A549 (cell line): Measurements from ENCODE around the gene SYNCRIP. TPM values are rescaled to one million over a fixed set of nuclear protein-coding genes. Genes with fewer than 3 reads are reported as not detected.
A peak's percentile ranks its signal among the peaks of the same experiment; 100 is the strongest.

Experiments
- ATAC-seq, 2 experiments: fragments of 200-7000 bp in 1 of 2; fragments of >200 bp in 1 of 2; cut with Nextera tagmentation in 1 of 2; cut with Tn5 transposase in 1 of 2; 3 replicates each; pipeline versions ENCODE4 v1.8.0 to v1.9.1; 2018 to 2020; ENCODE audit warnings: mild to moderate bottlenecking in 1 of 2, moderate library complexity in 1 of 2
- CTCF ChIA-PET: fragments of 300-600 bp; sonication (Branson Sonifier 250); formaldehyde crosslinking; extraction: SDS; loops from one replicate; lab custom pipeline; 2021; ENCODE audit warnings: antibody characterized with exemption, inconsistent platforms; lab: Yijun Ruan, JAX
- POLR2A ChIA-PET: fragments of 350-600 bp; formaldehyde crosslinking; extraction: SDS; loops from one replicate; lab custom pipeline; 2021; ENCODE audit warnings: antibody characterized with exemption, inconsistent platforms; lab: Yijun Ruan, JAX
- DNase-seq, 2 experiments: peaks; one replicate each; pipeline versions ENCODE4 v3.0.0 to v3.0.0-alpha.2; 2011 to 2016; ENCODE audit warnings: low read depth in 1 of 2, low spot score in 1 of 2
- FAIRE-seq: peaks from 2 replicates; lab custom pipeline; 2011; peaks lifted over from hg19 to GRCh38; lab: Jason Lieb, UNC
- H3K27ac ChIP-seq, 2 experiments: fragments of >200 bp; sonication (Bioruptor Twin); formaldehyde crosslinking; 3 replicates each; pipeline ENCODE4 v1.5.1; 2016 to 2017
- H3K4me1 ChIP-seq: fragments of >200 bp; sonication (Bioruptor Twin); formaldehyde crosslinking; 3 replicates; pipeline ENCODE4 v1.6.1; 2016
- H3K4me2 ChIP-seq: fragments of >200 bp; sonication (Bioruptor Twin); formaldehyde crosslinking; 3 replicates; pipeline ENCODE4 v1.6.1; 2016
- H3K4me3 ChIP-seq: fragments of >200 bp; sonication (Bioruptor Twin); formaldehyde crosslinking; 3 replicates; pipeline ENCODE4 v1.5.1; 2016
- H3K9me3 ChIP-seq: fragments of >200 bp; sonication (Bioruptor Twin); formaldehyde crosslinking; 3 replicates; pipeline ENCODE4 v1.6.1; 2016
- BCL3 ChIP-seq: fragments of >200 bp; sonication (Bioruptor Twin); formaldehyde crosslinking; IDR thresholded peaks from 3 replicates; pipeline ENCODE4 v1.6.1; 2016
- CBX8 ChIP-seq: fragments of 200-600 bp; sonication (generic); IDR thresholded peaks from 2 replicates; pipeline ENCODE4 v1.6.1; 2016
- CHD2 ChIP-seq: fragments of 150-350 bp; IDR thresholded peaks from 2 replicates; pipeline ENCODE4 v1.6.1; 2014; ENCODE audit warnings: low read length; ENCODE audit not compliant: partially characterized antibody
- E2F6 ChIP-seq: IDR thresholded peaks from 2 replicates; pipeline ENCODE4 v1.6.1; 2012; ENCODE audit warnings: low read depth, borderline replicate concordance
- FOSL2 ChIP-seq, 2 experiments: fragments of 450-650 bp in 1 of 2; fragments of >200 bp in 1 of 2; sonication (Bioruptor Twin) in 1 of 2; formaldehyde crosslinking; IDR thresholded peaks; 2 replicates each; pipeline versions ENCODE4 v1.5.0 to v1.6.1; 2016 to 2020; ENCODE audit warnings: mild to moderate bottlenecking in 1 of 2, moderate library complexity in 1 of 2
- GATA3 ChIP-seq: IDR thresholded peaks from 2 replicates; pipeline ENCODE4 v1.6.1; 2012; ENCODE audit warnings: borderline replicate concordance
- HDAC2 ChIP-seq: fragments of 200-600 bp; sonication (generic); IDR thresholded peaks from 2 replicates; pipeline ENCODE4 v1.6.1; 2016
- HEYL ChIP-seq: fragments of 250-450 bp; sonication (Bioruptor Pico); IDR thresholded peaks from 2 replicates; pipeline ENCODE4 v1.8.0; 2021; ENCODE audit warnings: mild to moderate bottlenecking, moderate library complexity
- HOXA7 ChIP-seq: fragments of 250-450 bp; sonication (Bioruptor Pico); IDR thresholded peaks from 2 replicates; pipeline ENCODE4 v1.5.0; 2020; ENCODE audit warnings: mild to moderate bottlenecking, moderate library complexity
- HOXB13 ChIP-seq: fragments of 250-450 bp; sonication (Bioruptor Pico); IDR thresholded peaks from 2 replicates; pipeline ENCODE4 v1.5.0; 2020; ENCODE audit warnings: low read depth, mild to moderate bottlenecking, moderate library complexity
- HOXB5 ChIP-seq: fragments of 250-450 bp; sonication (Bioruptor Pico); IDR thresholded peaks from 2 replicates; pipeline ENCODE4 v1.5.0; 2020; ENCODE audit warnings: mild to moderate bottlenecking, moderate library complexity
- JUN ChIP-seq, 2 experiments: fragments of >200 bp; sonication (Bioruptor Twin); formaldehyde crosslinking; IDR thresholded peaks; 2 replicates in 1 of 2; 3 replicates in 1 of 2; pipeline ENCODE4 v1.6.1; 2016 to 2017
- KDM1A ChIP-seq: fragments of 200-600 bp; sonication (generic); IDR thresholded peaks from 2 replicates; pipeline ENCODE4 v1.6.1; 2016; ENCODE audit warnings: low read depth, mild to moderate bottlenecking
- KDM5A ChIP-seq: fragments of 200-600 bp; sonication (generic); IDR thresholded peaks from 2 replicates; pipeline ENCODE4 v1.6.1; 2016; ENCODE audit warnings: antibody characterized with exemption, mild to moderate bottlenecking
- MAFK ChIP-seq: fragments of 450-650 bp; IDR thresholded peaks from 2 replicates; pipeline ENCODE4 v1.6.1; 2014; ENCODE audit not compliant: partially characterized antibody
- MAX ChIP-seq: IDR thresholded peaks from 2 replicates; pipeline ENCODE4 v1.6.1; 2012
- MYC ChIP-seq: IDR thresholded peaks from 2 replicates; pipeline ENCODE4 v1.6.1; 2012; ENCODE audit warnings: mild to moderate bottlenecking, inconsistent platforms, low read length, improper control_type of control experiment, borderline replicate concordance
- NPAS2 ChIP-seq: fragments of 250-450 bp; sonication (Bioruptor Pico); IDR thresholded peaks from 2 replicates; pipeline ENCODE4 v1.8.0; 2022; ENCODE audit warnings: mild to moderate bottlenecking, moderate library complexity, borderline replicate concordance
- NR3C1 ChIP-seq: fragments of >200 bp; sonication (Bioruptor Twin); formaldehyde crosslinking; IDR thresholded peaks from 3 replicates; pipeline ENCODE4 v1.6.1; 2017
- POLR2A ChIP-seq: IDR thresholded peaks from 2 replicates; pipeline ENCODE4 v1.6.1; 2012; ENCODE audit warnings: mild to moderate bottlenecking, low read length
- REST ChIP-seq: fragments of 200-600 bp; sonication (generic); IDR thresholded peaks from 2 replicates; pipeline ENCODE4 v1.6.1; 2016; ENCODE audit warnings: antibody characterized with exemption, mild to moderate bottlenecking, moderate library complexity
- RFX5 ChIP-seq: fragments of 450-650 bp; IDR thresholded peaks from 2 replicates; pipeline ENCODE4 v1.7.1; 2014; ENCODE audit warnings: antibody characterized with exemption, mild to moderate bottlenecking, moderate library complexity
- SMC3 ChIP-seq: fragments of >200 bp; sonication (Bioruptor Twin); formaldehyde crosslinking; IDR thresholded peaks from 3 replicates; pipeline ENCODE4 v1.6.1; 2018; ENCODE audit warnings: inconsistent platforms
- SREBF2 ChIP-seq: fragments of 450-650 bp; IDR thresholded peaks from 2 replicates; pipeline ENCODE4 v1.6.1; 2014; ENCODE audit warnings: mild to moderate bottlenecking, moderate library complexity
- TFCP2L1 ChIP-seq: fragments of 250-450 bp; sonication (Bioruptor Pico); IDR thresholded peaks from 2 replicates; pipeline ENCODE4 v1.5.0; 2021; ENCODE audit warnings: mild to moderate bottlenecking
- TP53 ChIP-seq: fragments of 250-450 bp; sonication (Bioruptor Pico); IDR thresholded peaks from 2 replicates; pipeline ENCODE4 v1.5.0; 2021; ENCODE audit warnings: mild to moderate bottlenecking, moderate library complexity
- ZFP36 ChIP-seq: fragments of 450-650 bp; IDR thresholded peaks from 2 replicates; pipeline ENCODE4 v1.6.1; 2014; ENCODE audit warnings: borderline replicate concordance; ENCODE audit not compliant: partially characterized antibody
- ZSCAN20 ChIP-seq: fragments of 250-450 bp; sonication (Bioruptor Pico); IDR thresholded peaks from 2 replicates; pipeline ENCODE4 v1.8.0; 2022; ENCODE audit warnings: mild to moderate bottlenecking, moderate library complexity
- WGBS: methylation state at CpG from one replicate; pipeline ENCODE4 v1.1.6; 2017; ENCODE audit errors: missing lambda C conversion rate; 5-methylcytosine and 5-hydroxymethylcytosine counted together
- polyA plus RNA-seq, 4 experiments: library from polyadenylated mRNA; depleted of rRNA in 3 of 4; stranded (reverse); fragments of >200 nt; fragmentation: RNase III in 1 of 4; extraction: RNeasy Plus Mini Kit Qiagen cat#74134 plus additional on column Dnase treatment in 1 of 4; gene quantifications; 2 replicates in 3 of 4; 3 replicates in 1 of 4; pipeline ENCODE4 v1.2.3, GENCODE V29; 2011 to 2017

SYNCRIP gene
- polyA plus RNA-seq, 2 of the 4 experiments (the other 2 are of a cell fraction): 47.5 to 102 TPM

- ATAC-seq: no peak
- no peak for FAIRE-seq
- WGBS: 82% methylated on average over 1 of the region's 1 CpG
These were observed 7.9 kb upstream of the SYNCRIP start for GRCh38 chr6:85650606-85651005.

GRCh38 chr6:85644279-85644762 is 1.6 kb upstream of the SYNCRIP start:
- ATAC-seq (no peak), FAIRE-seq (no peak), DNase-seq (peak in 1 of 2 experiments; percentile 9)
- ChIA-PET POLR2A (interaction anchor here (0.7 to 9.5 kb wide), 10 partner anchors 9 to 51 kb away, joined by 3 to 378 read pairs (median 10); partner anchors contain the start of gene SNX14), CTCF (no interaction called here)
- peak overlapping the region; percentile 99 to 100 for H3K27ac ChIP-seq
- H3K4me1 ChIP-seq: peaks cover 16% of the 10 kb centered on the region; the same call in 2 of the 3 replicates
- no peak for TF ChIP-seq GATA3
- no peak for TF ChIP-seq SREBF2
- no peak for TF ChIP-seq KDM5A
- no peak for TF ChIP-seq REST
- no peak for TF ChIP-seq HOXB5 (CRISPR knock-in tag)
- no peak for TF ChIP-seq E2F6
- TF ChIP-seq POLR2A: no peak
- no peak for TF ChIP-seq ZSCAN20 (CRISPR knock-in tag)
- TF ChIP-seq KDM1A: no peak
- TF ChIP-seq MYC: no peak
- TF ChIP-seq MAFK: no peak
- no peak for TF ChIP-seq CBX8
- no peak for TF ChIP-seq FOSL2 (IDR thresholded peaks at IDR 0.05)
- no peak for TF ChIP-seq FOSL2 (CRISPR knock-in tag; IDR thresholded peaks at IDR 0.05)
- no peak for TF ChIP-seq HOXB13 (CRISPR knock-in tag)
- no peak for TF ChIP-seq RFX5
- H3K4me3 ChIP-seq: peak overlapping the region; percentile 65
- WGBS: 3% methylated on average over 5 of the region's 5 CpGs
- H3K9me3 ChIP-seq: no peaks in the 10 kb centered on the region
- peak overlapping the region; percentile 79 for H3K4me2 ChIP-seq

More at GRCh38 chr6:85650606-85651005, 7.9 kb upstream of the SYNCRIP start:
- ChIA-PET POLR2A (no interaction called here), CTCF (no interaction called here)
- no peak overlapping the region for H3K4me2 ChIP-seq
- no peak overlapping the region for H3K4me3 ChIP-seq
- TF ChIP-seq HOXA7 (CRISPR knock-in tag) (no peak), ZFP36 (no peak), NR3C1 (no peak), CHD2 (no peak)
- DNase-seq: no peak
- H3K9me3 ChIP-seq: no peaks in the 10 kb centered on the region
- H3K4me1 ChIP-seq: no peaks in the 10 kb centered on the region
- no peak overlapping the region for H3K27ac ChIP-seq

GRCh38 chr6:85643537-85644278 is 1.0 kb upstream of the SYNCRIP start:
- DNase-seq: peak; percentile 57 to 88
- Histone ChIP-seq H3K27ac (peak overlapping the region; percentile 99 to 100), H3K9me3 (no peaks in the 10 kb centered on the region), H3K4me2 (peak overlapping the region; percentile 79), H3K4me3 (peak overlapping the region; percentile 65), H3K4me1 (peaks cover 23% of the 10 kb centered on the region; the same call in 2 of the 3 replicates)
- peak; percentile 74 to 75 for ATAC-seq
- WGBS: 4% methylated on average over 10 of the region's 75 CpGs
- ChIA-PET POLR2A (interaction anchor here (0.6 to 9.5 kb wide), 16 partner anchors 9 to 520 kb away, joined by 3 to 378 read pairs (median 6); partner anchors contain the start of genes NT5E and SNX14), CTCF (interaction anchor here (0.5 to 0.6 kb wide), 2 partner anchors 28 to 289 kb away, joined by 3 read pairs; no protein-coding TSS in a partner anchor)
- FAIRE-seq: no peak
- TF ChIP-seq SMC3 (no peak), MAX (peak; percentile 84), HEYL (no peak), HDAC2 (no peak), NPAS2 (CRISPR knock-in tag) (no peak; the same call in 1 of the 2 replicates), KDM5A (no peak), BCL3 (peak; percentile 39; the same call in 1 of the 3 replicates), CBX8 (no peak), MAFK (no peak), TP53 (CRISPR knock-in tag) (no peak), MYC (peak; percentile 92), TFCP2L1 (no peak), JUN (IDR thresholded peaks at IDR 0.05) (peak; percentile 69 to 70; a peak in 2 of 5 replicates)
